ES-I3 (cell line): Measurements from ENCODE around the gene AFAP1.

ENCODE experiments used
- H3K36me3 ChIP-seq: 2 replicates; pipeline ENCODE4 v1.6.1; 2013; ENCODE audit warnings: mild to moderate bottlenecking, low read length, control low read depth, moderate library complexity; ENCODE audit not compliant: insufficient read depth
- H3K4me1 ChIP-seq: 2 replicates; pipeline ENCODE4 v1.6.1; 2013; ENCODE audit warnings: mild to moderate bottlenecking, control low read depth, low read length; ENCODE audit not compliant: insufficient read depth
- H3K9ac ChIP-seq: 2 replicates; pipeline ENCODE4 v1.6.1; 2013; ENCODE audit warnings: low read depth, mild to moderate bottlenecking, low read length, moderate library complexity
- H3K9me3 ChIP-seq: 2 replicates; pipeline ENCODE4 v1.6.1; 2013; ENCODE audit warnings: mild to moderate bottlenecking, low read length, moderate library complexity; ENCODE audit not compliant: control insufficient read depth, insufficient read depth

Gene AFAP1

GRCh38 chr4:7746351-7747061 lies 193.2 kb downstream of the AFAP1 start:
- Histone ChIP-seq H3K4me1 (no peaks in the 10 kb centered on the region; the same call in 1 of the 2 replicates), H3K9me3 (no peaks in the 10 kb centered on the region), H3K9ac (no peak overlapping the region), H3K36me3 (no peaks in the 10 kb centered on the region)

GRCh38 chr4:7745301-7745885 lies 194.3 kb downstream of the AFAP1 start:
- Histone ChIP-seq H3K36me3 (no peaks in the 10 kb centered on the region), H3K9ac (no peak overlapping the region), H3K9me3 (no peaks in the 10 kb centered on the region), H3K4me1 (no peaks in the 10 kb centered on the region; the same call in 1 of the 2 replicates)

GRCh38 chr4:7744142-7744804 lies 195.4 kb downstream of the AFAP1 start:
- Histone ChIP-seq H3K9me3 (no peaks in the 10 kb centered on the region), H3K36me3 (no peaks in the 10 kb centered on the region), H3K9ac (no peak overlapping the region), H3K4me1 (no peaks in the 10 kb centered on the region)

GRCh38 chr4:7742807-7743280 lies 196.8 kb downstream of the AFAP1 start:
- H3K36me3 ChIP-seq, result no peaks in the 10 kb centered on the region
- no peaks in the 10 kb centered on the region for H3K4me1 ChIP-seq
- no peaks in the 10 kb centered on the region for H3K9me3 ChIP-seq
- H3K9ac ChIP-seq, result no peak overlapping the region

- no peak overlapping the region for H3K9ac ChIP-seq
- H3K36me3 ChIP-seq, result no peaks in the 10 kb centered on the region
- H3K4me1 ChIP-seq, result no peaks in the 10 kb centered on the region
- no peaks in the 10 kb centered on the region for H3K9me3 ChIP-seq
Measured at GRCh38 chr4:7741946-7742806, 197.5 kb downstream of the AFAP1 start.

- no peak overlapping the region for H3K9ac ChIP-seq
- no peaks in the 10 kb centered on the region for H3K4me1 ChIP-seq
- H3K9me3 ChIP-seq, result no peaks in the 10 kb centered on the region
- no peaks in the 10 kb centered on the region for H3K36me3 ChIP-seq
Measured at GRCh38 chr4:7740866-7741525, 198.7 kb downstream of the AFAP1 start.

GRCh38 chr4:7739918-7740865 lies 199.5 kb downstream of the AFAP1 start:
- no peak overlapping the region for H3K9ac ChIP-seq
- no peaks in the 10 kb centered on the region for H3K4me1 ChIP-seq
- H3K9me3 ChIP-seq, result no peaks in the 10 kb centered on the region
- no peaks in the 10 kb centered on the region for H3K36me3 ChIP-seq

GRCh38 chr4:7739077-7739917 lies 200.4 kb downstream of the AFAP1 start:
- no peaks in the 10 kb centered on the region for H3K4me1 ChIP-seq
- no peaks in the 10 kb centered on the region for H3K36me3 ChIP-seq
- H3K9me3 ChIP-seq, result no peaks in the 10 kb centered on the region
- no peak overlapping the region for H3K9ac ChIP-seq

- no peaks in the 10 kb centered on the region for H3K36me3 ChIP-seq
- no peaks in the 10 kb centered on the region for H3K9me3 ChIP-seq
Measured at GRCh38 chr4:7738458-7739076, 201.1 kb downstream of the AFAP1 start.

GRCh38 chr4:7737752-7738457 lies 201.8 kb downstream of the AFAP1 start:
- Histone ChIP-seq H3K9me3 (no peaks in the 10 kb centered on the region), H3K9ac (no peak overlapping the region), H3K4me1 (no peaks in the 10 kb centered on the region), H3K36me3 (no peaks in the 10 kb centered on the region)

More at GRCh38 chr4:7738458-7739076, 201.1 kb downstream of the AFAP1 start:
- H3K9ac ChIP-seq, result no peak overlapping the region
- no peaks in the 10 kb centered on the region for H3K4me1 ChIP-seq

GRCh38 chr4:7737268-7737645 lies 202.4 kb downstream of the AFAP1 start:
- Histone ChIP-seq H3K9me3 (no peaks in the 10 kb centered on the region), H3K4me1 (no peaks in the 10 kb centered on the region), H3K9ac (no peak overlapping the region), H3K36me3 (no peaks in the 10 kb centered on the region)
